ENCODE measurements around the gene TOP3A.

- TF ChIP-seq RAD21 (IDR thresholded peaks at IDR 0.05; ENCODE audit: low read depth) = no peak
- no peak for TF ChIP-seq NFIC (IDR thresholded peaks at IDR 0.05)
- no peak for TF ChIP-seq EP300 (IDR thresholded peaks at IDR 0.05; ENCODE audit: borderline replicate concordance)
- TF ChIP-seq, protein P1, sequence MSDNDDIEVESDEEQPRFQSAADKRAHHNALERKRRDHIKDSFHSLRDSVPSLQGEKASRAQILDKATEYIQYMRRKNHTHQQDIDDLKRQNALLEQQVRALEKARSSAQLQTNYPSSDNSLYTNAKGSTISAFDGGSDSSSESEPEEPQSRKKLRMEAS (IDR thresholded peaks at IDR 0.05) = no peak
- TF ChIP-seq, protein P2, sequence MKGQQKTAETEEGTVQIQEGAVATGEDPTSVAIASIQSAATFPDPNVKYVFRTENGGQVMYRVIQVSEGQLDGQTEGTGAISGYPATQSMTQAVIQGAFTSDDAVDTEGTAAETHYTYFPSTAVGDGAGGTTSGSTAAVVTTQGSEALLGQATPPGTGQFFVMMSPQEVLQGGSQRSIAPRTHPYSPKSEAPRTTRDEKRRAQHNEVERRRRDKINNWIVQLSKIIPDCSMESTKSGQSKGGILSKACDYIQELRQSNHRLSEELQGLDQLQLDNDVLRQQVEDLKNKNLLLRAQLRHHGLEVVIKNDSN (IDR thresholded peaks at IDR 0.05) = no peak
- TF ChIP-seq FOXM1 (IDR thresholded peaks at IDR 0.05; ENCODE audit: borderline replicate concordance, low read depth) = no peak
- no peak for TF ChIP-seq CEBPB (IDR thresholded peaks at IDR 0.05)
- TF ChIP-seq, protein P3, sequence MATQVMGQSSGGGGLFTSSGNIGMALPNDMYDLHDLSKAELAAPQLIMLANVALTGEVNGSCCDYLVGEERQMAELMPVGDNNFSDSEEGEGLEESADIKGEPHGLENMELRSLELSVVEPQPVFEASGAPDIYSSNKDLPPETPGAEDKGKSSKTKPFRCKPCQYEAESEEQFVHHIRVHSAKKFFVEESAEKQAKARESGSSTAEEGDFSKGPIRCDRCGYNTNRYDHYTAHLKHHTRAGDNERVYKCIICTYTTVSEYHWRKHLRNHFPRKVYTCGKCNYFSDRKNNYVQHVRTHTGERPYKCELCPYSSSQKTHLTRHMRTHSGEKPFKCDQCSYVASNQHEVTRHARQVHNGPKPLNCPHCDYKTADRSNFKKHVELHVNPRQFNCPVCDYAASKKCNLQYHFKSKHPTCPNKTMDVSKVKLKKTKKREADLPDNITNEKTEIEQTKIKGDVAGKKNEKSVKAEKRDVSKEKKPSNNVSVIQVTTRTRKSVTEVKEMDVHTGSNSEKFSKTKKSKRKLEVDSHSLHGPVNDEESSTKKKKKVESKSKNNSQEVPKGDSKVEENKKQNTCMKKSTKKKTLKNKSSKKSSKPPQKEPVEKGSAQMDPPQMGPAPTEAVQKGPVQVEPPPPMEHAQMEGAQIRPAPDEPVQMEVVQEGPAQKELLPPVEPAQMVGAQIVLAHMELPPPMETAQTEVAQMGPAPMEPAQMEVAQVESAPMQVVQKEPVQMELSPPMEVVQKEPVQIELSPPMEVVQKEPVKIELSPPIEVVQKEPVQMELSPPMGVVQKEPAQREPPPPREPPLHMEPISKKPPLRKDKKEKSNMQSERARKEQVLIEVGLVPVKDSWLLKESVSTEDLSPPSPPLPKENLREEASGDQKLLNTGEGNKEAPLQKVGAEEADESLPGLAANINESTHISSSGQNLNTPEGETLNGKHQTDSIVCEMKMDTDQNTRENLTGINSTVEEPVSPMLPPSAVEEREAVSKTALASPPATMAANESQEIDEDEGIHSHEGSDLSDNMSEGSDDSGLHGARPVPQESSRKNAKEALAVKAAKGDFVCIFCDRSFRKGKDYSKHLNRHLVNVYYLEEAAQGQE (IDR thresholded peaks at IDR 0.05; ENCODE audit: low read depth) = no peak
- TF ChIP-seq EGR1 (IDR thresholded peaks at IDR 0.05) = no peak
- TF ChIP-seq TAF1 (IDR thresholded peaks at IDR 0.05; ENCODE audit: low read depth) = no peak
- TF ChIP-seq TCF12 (IDR thresholded peaks at IDR 0.05; ENCODE audit: low read depth) = no peak
- TF ChIP-seq YY1 (IDR thresholded peaks at IDR 0.05; ENCODE audit: low read depth) = no peak
Measured at GRCh38 chr17:18324140-18325050, 9.6 kb upstream of the TOP3A start.

Data from Ishikawa (cell line).